Suprapubic skin (tissue), 4 donors: ENCODE results near the gene PSMD11. TPM values are rescaled to one million over a fixed set of nuclear protein-coding genes. Genes with fewer than 3 reads are reported as not detected.
A peak's percentile ranks its signal among the peaks of the same experiment; 100 is the strongest.

Experiments
- DNase-seq, 2 donors: peaks; one replicate each; pipeline ENCODE4 v3.0.0-alpha.2; 2019; ENCODE audit warnings: low spot score in 2 of 2
- H3K27ac ChIP-seq: fragments of 200-600 bp; sonication (generic); one replicate; pipeline ENCODE4 v1.5.1; 2019
- H3K27me3 ChIP-seq: fragments of 200-600 bp; sonication (generic); one replicate; pipeline ENCODE4 v1.5.1; 2019
- H3K36me3 ChIP-seq: fragments of 200-600 bp; sonication (generic); one replicate; pipeline ENCODE4 v1.5.1; 2019
- H3K4me1 ChIP-seq: fragments of 200-600 bp; sonication (generic); one replicate; pipeline ENCODE4 v1.5.1; 2019
- H3K4me3 ChIP-seq: fragments of 200-600 bp; sonication (generic); one replicate; pipeline ENCODE4 v1.5.1; 2019; ENCODE audit warnings: mild to moderate bottlenecking
- H3K9me3 ChIP-seq: fragments of 200-600 bp; sonication (generic); one replicate; pipeline ENCODE4 v1.5.1; 2019
- EP300 ChIP-seq: sonication (generic); formaldehyde crosslinking; IDR thresholded peaks from one replicate; pipeline ENCODE4 v1.6.1; 2017; ENCODE audit warnings: antibody characterized with exemption
- POLR2A ChIP-seq, 2 donors: fragments of 450-650 bp; IDR thresholded peaks; one replicate each; pipeline ENCODE4 v1.6.1; 2017; ENCODE audit warnings: antibody characterized with exemption in 2 of 2, mild to moderate bottlenecking in 2 of 2, moderate library complexity in 2 of 2
- POLR2AphosphoS5 ChIP-seq, 3 donors: sonication (generic); formaldehyde crosslinking; IDR thresholded peaks; one replicate each; pipeline ENCODE4 v1.6.1; 2017; ENCODE audit warnings: antibody characterized with exemption in 3 of 3
- WGBS: methylation state at CpG from one replicate; pipeline ENCODE4 v1.1.5; 2018; 5-methylcytosine and 5-hydroxymethylcytosine counted together
- total RNA-seq, 4 donors: library from RNA; depleted of rRNA; stranded (reverse); fragments of >200 nt; gene quantifications; one replicate each; pipeline ENCODE4 v1.1.0, GENCODE V29; 2016
- TF ChIP-seq, protein P1 (sequence below), 2 donors: fragments of 200-600 bp in 1 of 2; fragments of 450-650 bp in 1 of 2; sonication (generic) in 1 of 2; IDR thresholded peaks; one replicate each; pipeline ENCODE4 v1.5.1; 2016 to 2019; ENCODE audit warnings: antibody characterized with exemption in 2 of 2, mild to moderate bottlenecking in 1 of 2, moderate library complexity in 1 of 2

Gene PSMD11
- total RNA-seq, 4 donors from 2014 or later: 52.3 to 59.9 (median 57.7) TPM

DNA sequence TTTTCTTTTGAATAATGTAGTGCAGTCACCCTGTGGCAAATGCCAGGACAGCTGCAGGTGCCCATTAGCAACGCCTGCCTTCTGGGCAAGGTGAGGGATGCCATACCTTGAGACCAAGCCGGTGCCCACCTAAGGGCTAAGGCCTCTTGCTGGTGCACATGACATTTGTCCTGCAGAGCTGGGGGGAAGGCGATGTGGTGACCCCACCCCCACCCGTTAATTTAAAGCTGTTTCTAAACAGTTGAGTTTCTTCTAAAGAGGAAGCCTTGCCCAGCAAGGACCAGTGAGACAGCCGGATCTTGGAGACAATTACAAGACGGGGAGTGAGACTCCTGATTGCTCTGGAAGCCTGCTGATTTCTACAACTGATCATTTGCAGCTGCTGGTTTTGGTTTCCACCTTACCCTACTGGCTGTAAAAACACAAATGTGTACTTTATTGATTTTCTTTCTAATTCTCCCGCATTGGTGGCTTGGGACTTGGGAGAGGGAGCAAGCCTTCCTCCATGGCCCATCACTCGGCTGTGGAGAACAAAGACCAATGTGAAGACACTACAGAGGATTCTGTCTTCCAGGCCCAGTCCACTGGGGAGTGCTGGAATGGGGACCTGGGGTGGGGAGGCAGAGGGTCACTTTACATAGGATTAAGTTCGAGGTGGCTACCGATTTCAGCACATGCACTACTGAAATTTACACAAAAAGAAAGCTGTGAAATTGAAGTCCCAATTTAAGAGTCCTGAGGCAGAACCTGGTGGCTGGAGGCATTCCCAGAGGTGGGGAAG, 45.2 kb downstream of the PSMD11 start:
- Histone ChIP-seq H3K9me3 (no peaks in the 10 kb centered on the region), H3K36me3 (no peaks in the 10 kb centered on the region), H3K27me3 (no peaks in the 10 kb centered on the region), H3K4me3 (no peak overlapping the region), H3K4me1 (peaks cover 22% of the 10 kb centered on the region), H3K27ac (no peak overlapping the region)
- DNase-seq: peak in 1 of 2 donors; percentile 38
- TF ChIP-seq, protein P1, sequence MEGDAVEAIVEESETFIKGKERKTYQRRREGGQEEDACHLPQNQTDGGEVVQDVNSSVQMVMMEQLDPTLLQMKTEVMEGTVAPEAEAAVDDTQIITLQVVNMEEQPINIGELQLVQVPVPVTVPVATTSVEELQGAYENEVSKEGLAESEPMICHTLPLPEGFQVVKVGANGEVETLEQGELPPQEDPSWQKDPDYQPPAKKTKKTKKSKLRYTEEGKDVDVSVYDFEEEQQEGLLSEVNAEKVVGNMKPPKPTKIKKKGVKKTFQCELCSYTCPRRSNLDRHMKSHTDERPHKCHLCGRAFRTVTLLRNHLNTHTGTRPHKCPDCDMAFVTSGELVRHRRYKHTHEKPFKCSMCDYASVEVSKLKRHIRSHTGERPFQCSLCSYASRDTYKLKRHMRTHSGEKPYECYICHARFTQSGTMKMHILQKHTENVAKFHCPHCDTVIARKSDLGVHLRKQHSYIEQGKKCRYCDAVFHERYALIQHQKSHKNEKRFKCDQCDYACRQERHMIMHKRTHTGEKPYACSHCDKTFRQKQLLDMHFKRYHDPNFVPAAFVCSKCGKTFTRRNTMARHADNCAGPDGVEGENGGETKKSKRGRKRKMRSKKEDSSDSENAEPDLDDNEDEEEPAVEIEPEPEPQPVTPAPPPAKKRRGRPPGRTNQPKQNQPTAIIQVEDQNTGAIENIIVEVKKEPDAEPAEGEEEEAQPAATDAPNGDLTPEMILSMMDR (IDR thresholded peaks at IDR 0.05): no peak
- no peak for TF ChIP-seq POLR2A (IDR thresholded peaks at IDR 0.05)
- TF ChIP-seq EP300: no peak
- TF ChIP-seq POLR2AphosphoS5 (IDR thresholded peaks at IDR 0.05): no peak
- 86% methylated on average over 10 of the region's 10 CpGs for WGBS

DNA sequence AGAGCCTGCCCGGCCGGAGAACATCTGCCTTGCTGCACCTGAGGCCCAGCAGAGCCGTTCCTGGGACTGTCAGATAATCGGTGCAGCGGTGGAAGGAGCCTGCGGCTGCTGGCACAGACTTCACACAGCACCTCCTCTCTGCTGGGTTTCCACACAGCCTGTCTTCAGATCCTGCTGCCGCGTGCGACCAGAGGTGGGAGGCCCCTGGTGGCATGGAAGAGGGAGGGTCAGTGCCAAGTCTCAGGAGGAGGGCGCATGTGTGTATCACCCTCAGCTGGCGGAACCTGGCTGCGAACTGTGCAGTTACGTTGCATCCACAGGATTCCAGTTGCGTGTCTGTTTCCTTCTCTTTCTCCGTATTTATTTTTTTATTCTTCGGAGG, 45.8 kb downstream of the PSMD11 start:
- Histone ChIP-seq H3K27ac (no peak overlapping the region), H3K36me3 (no peaks in the 10 kb centered on the region), H3K4me3 (no peak overlapping the region), H3K4me1 (peaks cover 22% of the 10 kb centered on the region), H3K27me3 (no peaks in the 10 kb centered on the region), H3K9me3 (no peaks in the 10 kb centered on the region)
- TF ChIP-seq EP300 (no peak), POLR2AphosphoS5 (IDR thresholded peaks at IDR 0.05) (no peak), POLR2A (IDR thresholded peaks at IDR 0.05) (no peak)
- TF ChIP-seq, protein P1 (IDR thresholded peaks at IDR 0.05): no peak
- DNase-seq: peak; percentile 53 to 58
- WGBS: 62% methylated on average over 16 of the region's 16 CpGs

DNA sequence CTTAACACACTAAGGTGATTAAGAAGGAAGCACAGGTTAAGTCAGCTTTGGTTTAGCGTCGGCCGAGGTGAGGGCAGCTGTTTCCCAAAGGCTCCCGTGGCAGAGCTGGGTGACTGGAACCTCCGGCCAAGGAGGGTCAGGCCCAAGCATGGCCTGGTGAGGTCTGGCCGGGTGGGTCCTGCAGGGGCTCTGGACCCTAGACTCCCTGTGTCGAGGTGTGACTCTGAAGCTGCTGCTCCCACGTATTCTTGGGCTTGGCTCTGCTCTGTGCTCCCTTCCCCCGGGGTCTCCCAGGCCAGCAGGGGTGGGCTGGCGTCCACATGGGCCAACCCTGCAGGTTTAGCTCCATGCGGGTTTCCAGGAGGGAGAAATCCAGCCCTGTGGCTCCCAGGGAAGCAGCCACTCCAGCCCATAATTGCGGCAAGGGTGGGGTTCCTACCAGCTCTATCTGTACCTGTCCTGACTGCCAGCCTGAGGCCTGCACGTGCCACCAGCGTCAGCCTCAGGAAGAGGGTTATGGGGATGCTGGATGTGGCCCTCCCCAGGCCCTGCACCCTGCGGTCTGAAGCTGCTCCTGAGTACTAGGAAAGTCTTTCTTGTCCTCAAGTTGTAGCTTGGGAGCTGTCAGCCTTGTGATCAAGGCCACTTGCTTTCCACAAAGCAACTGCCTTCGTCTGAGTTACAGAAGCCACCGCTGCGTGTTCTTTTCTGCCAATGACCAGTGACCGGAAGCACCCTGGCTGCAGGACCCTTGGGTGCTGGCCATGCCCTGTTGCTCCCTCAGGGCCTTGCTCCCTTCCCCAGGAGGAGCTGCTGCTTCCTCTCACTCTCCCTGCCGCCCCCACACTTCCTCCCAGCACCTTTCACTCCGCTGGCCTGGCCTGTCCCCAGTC, 47.3 kb downstream of the PSMD11 start:
- Histone ChIP-seq H3K4me3 (no peak overlapping the region), H3K27ac (no peak overlapping the region), H3K27me3 (no peaks in the 10 kb centered on the region), H3K4me1 (peaks cover 13% of the 10 kb centered on the region), H3K9me3 (no peaks in the 10 kb centered on the region), H3K36me3 (no peaks in the 10 kb centered on the region)
- 73% methylated on average over 13 of the region's 21 CpGs for WGBS
- TF ChIP-seq POLR2AphosphoS5 (IDR thresholded peaks at IDR 0.05) (no peak), POLR2A (IDR thresholded peaks at IDR 0.05) (no peak), EP300 (no peak)
- TF ChIP-seq, protein P1 (IDR thresholded peaks at IDR 0.05): no peak
- peak in 1 of 2 donors; percentile 24 for DNase-seq

DNA sequence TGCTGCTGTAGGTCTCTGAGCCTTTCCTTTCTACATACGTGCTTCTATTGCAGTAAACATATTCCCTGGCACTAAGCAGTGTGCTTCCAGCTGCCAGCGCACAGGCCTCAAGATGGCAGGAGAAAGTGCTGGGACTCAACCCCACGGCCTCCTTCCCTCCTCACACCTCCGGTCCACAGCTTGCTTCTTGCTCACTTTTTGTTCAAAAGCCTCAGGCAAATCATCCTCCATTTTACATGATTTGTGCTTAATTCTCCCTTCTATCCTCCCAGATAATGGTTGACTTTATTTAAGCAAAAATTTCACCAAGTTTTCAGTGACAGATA, 47.9 kb downstream of the PSMD11 start:
- no peak overlapping the region for H3K4me3 ChIP-seq
- no peaks in the 10 kb centered on the region for H3K9me3 ChIP-seq
- H3K4me1 ChIP-seq: peaks cover 13% of the 10 kb centered on the region
- no peak for DNase-seq
- H3K27me3 ChIP-seq: no peaks in the 10 kb centered on the region
- TF ChIP-seq POLR2A (IDR thresholded peaks at IDR 0.05) (no peak), POLR2AphosphoS5 (IDR thresholded peaks at IDR 0.05) (no peak), EP300 (no peak)
- TF ChIP-seq, protein P1 (IDR thresholded peaks at IDR 0.05): no peak
- WGBS: 82% methylated on average over 4 of the region's 4 CpGs
- H3K36me3 ChIP-seq: no peaks in the 10 kb centered on the region
- no peak overlapping the region for H3K27ac ChIP-seq
